K562 (cell line): Measurements from ENCODE around the gene RPL11. TPM values are rescaled to one million over a fixed set of nuclear protein-coding genes. Genes with fewer than 3 reads are reported as not detected.
A peak's percentile ranks its signal among the peaks of the same experiment; 100 is the strongest.

ENCODE experiments used
- ARID2 ChIP-seq: fragments of 450-650 bp; IDR thresholded peaks from 2 replicates; pipeline ENCODE4 v1.6.1; 2017; ENCODE audit warnings: antibody characterized with exemption, mild to moderate bottlenecking
- BRD4 ChIP-seq: fragments of 200-600 bp; sonication (generic); IDR thresholded peaks from 2 replicates; pipeline ENCODE4 v1.6.1; 2017; ENCODE audit warnings: inconsistent platforms
- CHAMP1 ChIP-seq: fragments of 450-650 bp; IDR thresholded peaks from 2 replicates; pipeline ENCODE4 v1.6.1; 2016; ENCODE audit warnings: mild to moderate bottlenecking
- CREB3L1 ChIP-seq: fragments of 450-650 bp; IDR thresholded peaks from 2 replicates; pipeline ENCODE4 v1.6.1; 2014; ENCODE audit warnings: low read depth, mild to moderate bottlenecking, moderate library complexity, borderline replicate concordance
- FOXM1 ChIP-seq, 2 experiments: fragments of 450-650 bp in 1 of 2; sonication (generic) in 1 of 2; formaldehyde crosslinking in 1 of 2; IDR thresholded peaks; 2 replicates each; pipeline versions ENCODE4 v1.6.1 to v1.9.0; 2017 to 2022; ENCODE audit warnings: low read depth in 2 of 2, mild to moderate bottlenecking in 2 of 2, missing genetic modification reagents in 1 of 2, moderate library complexity in 1 of 2
- KDM4B ChIP-seq, 2 experiments: fragments of 450-650 bp in 1 of 2; sonication (generic) in 1 of 2; IDR thresholded peaks; 2 replicates each; pipeline ENCODE4 v1.6.1; 2016 to 2017; ENCODE audit warnings: borderline replicate concordance in 2 of 2, antibody characterized with exemption in 1 of 2, low read depth in 1 of 2, mild to moderate bottlenecking in 1 of 2
- MAFK ChIP-seq: IDR thresholded peaks from 2 replicates; pipeline ENCODE4 v1.6.1; 2011; ENCODE audit warnings: low read length, improper control_type of control experiment
- NELFE ChIP-seq: IDR thresholded peaks from 2 replicates; pipeline ENCODE4 v1.6.1; 2011; ENCODE audit warnings: mild to moderate bottlenecking; ENCODE audit not compliant: insufficient read depth, insufficient read length
- NKRF ChIP-seq: fragments of 450-650 bp; IDR thresholded peaks from 2 replicates; pipeline ENCODE4 v1.6.1; 2016; ENCODE audit warnings: borderline replicate concordance
- NONO ChIP-seq, 2 experiments: fragments of 200-400 bp in 1 of 2; fragments of 450-650 bp in 1 of 2; formaldehyde crosslinking in 1 of 2; IDR thresholded peaks; 2 replicates each; pipeline ENCODE4 v1.6.1; 2017; ENCODE audit warnings: low read depth in 2 of 2, mild to moderate bottlenecking in 2 of 2, moderate library complexity in 2 of 2, low read length in 1 of 2
- PHB ChIP-seq: fragments of 250-450 bp; sonication (Bioruptor Pico); IDR thresholded peaks from 2 replicates; pipeline ENCODE4 v1.5.0; 2021
- RBM17 ChIP-seq: fragments of 200-400 bp; formaldehyde crosslinking; IDR thresholded peaks from 2 replicates; pipeline ENCODE4 v1.6.1; 2017; ENCODE audit warnings: low read depth, mild to moderate bottlenecking, low read length, borderline replicate concordance
- SIN3A ChIP-seq, 2 experiments: fragments of 150-350 bp in 1 of 2; IDR thresholded peaks; 2 replicates each; pipeline ENCODE4 v1.6.1; 2011 to 2016; ENCODE audit warnings: borderline replicate concordance in 2 of 2, low read depth in 2 of 2, low read length in 2 of 2, mild to moderate bottlenecking in 2 of 2, moderate library complexity in 2 of 2; ENCODE audit not compliant: control insufficient read depth in 1 of 2
- SMAD1 ChIP-seq: fragments of 150-350 bp; IDR thresholded peaks from 2 replicates; pipeline ENCODE4 v1.6.1; 2014; ENCODE audit warnings: low read length, low read depth; ENCODE audit not compliant: partially characterized antibody
- SMAD2 ChIP-seq: fragments of 150-350 bp; IDR thresholded peaks from 2 replicates; pipeline ENCODE4 v1.6.1; 2014; ENCODE audit warnings: low read depth, mild to moderate bottlenecking, low read length
- SMARCA4 ChIP-seq: fragments of 450-650 bp; IDR thresholded peaks from 2 replicates; pipeline ENCODE4 v1.6.1; 2016
- TAL1 ChIP-seq: fragments of 450-650 bp; IDR thresholded peaks from 2 replicates; pipeline ENCODE4 v1.6.1; 2016; ENCODE audit warnings: mild to moderate bottlenecking
- TCF15 ChIP-seq: fragments of 250-450 bp; sonication (Bioruptor Pico); IDR thresholded peaks from 2 replicates; pipeline ENCODE4 v1.8.0; 2022; ENCODE audit warnings: moderate library complexity, mild to moderate bottlenecking, inconsistent platforms
- U2AF1 ChIP-seq: fragments of 200-400 bp; formaldehyde crosslinking; optimal IDR thresholded peaks from 2 replicates; pipeline ENCODE3; 2017; ENCODE audit warnings: mild to moderate bottlenecking, low read depth, low read length, moderate library complexity
- ZNF668 ChIP-seq: fragments of 250-450 bp; sonication (Bioruptor Pico); IDR thresholded peaks from 2 replicates; pipeline ENCODE4 v1.8.0; 2022; ENCODE audit warnings: mild to moderate bottlenecking, inconsistent platforms
- polyA plus RNA-seq, 8 experiments: library from polyadenylated mRNA; depleted of rRNA in 4 of 8; stranded (reverse) in 5 of 8; unstranded in 3 of 8; fragments of >200 nt; fragmentation: Nextera tagmentation in 2 of 8; fragmentation: Illumina TruSeq in 1 of 8; extraction: Ambion mirVana in 2 of 8; extraction: Trizol in 1 of 8; gene quantifications; 2 replicates each; pipeline versions ENCODE4 v1.2.1 to v1.2.3, GENCODE V29; 2011 to 2014; ENCODE audit warnings: inconsistent platforms in 1 of 8, missing spikeins in 1 of 8
- total RNA-seq, 7 experiments: library from RNA; depleted of rRNA in 6 of 7; stranded (reverse); fragments of >200 nt in 6 of 7; fragmentation: Illumina TruSeq in 2 of 7; extraction: Trizol in 2 of 7; gene quantifications; 2 replicates each; pipeline versions ENCODE4 v1.2.1 to v1.2.3, GENCODE V29; 2011 to 2021; ENCODE audit warnings: low replicate concordance in 1 of 7

Gene RPL11
- total and polyA plus RNA-seq, 9 of the 15 experiments (the other 6 are each of a cell fraction or from before 2014, with no cell fraction given): 1,781 to 4,526 (median 3,111) TPM

GRCh38 chr1:23691499-23692307, at the start of gene RPL11 (continued):
- TF ChIP-seq FOXM1 (IDR thresholded peaks at IDR 0.05; ENCODE audit: low read depth) (no peak), FOXM1 (CRISPR knock-in tag; IDR thresholded peaks at IDR 0.05; ENCODE audit: low read depth) (no peak), KDM4B (IDR thresholded peaks at IDR 0.05; ENCODE audit: borderline replicate concordance in 2 of 2, low read depth in 1 of 2) (peak in 1 of 2 experiments; percentile 88; a peak in 1 of 4 replicates), SIN3A (IDR thresholded peaks at IDR 0.05; ENCODE audit: borderline replicate concordance in 2 of 2, control insufficient read depth in 1 of 2, low read depth in 2 of 2, low read length in 2 of 2) (peak; percentile 83 to 88), SMARCA4 (no peak), NONO (IDR thresholded peaks at IDR 0.05; ENCODE audit: low read depth in 2 of 2, low read length in 1 of 2) (peak; percentile 82 to 84; a peak in 3 of 4 replicates), BRD4 (peak; percentile 100), TCF15 (CRISPR knock-in tag) (no peak), TAL1 (no peak), CHAMP1 (peak; percentile 75; the same call in 1 of the 2 replicates), PHB (0 out of 2 replicates have a peak, but pooled peaks have one; percentile 77), U2AF1 (no peak), CREB3L1 (peak; percentile 83), SMAD2 (no peak), SMAD1 (peak; percentile 92), RBM17 (no peak), MAFK (0 out of 2 replicates have a peak, but pooled peaks have one; percentile 8), NKRF (peak; percentile 91), NELFE (peak; percentile 58), ZNF668 (CRISPR knock-in tag) (no peak), ARID2 (no peak)
